ENCODE data around the gene ADAMTSL5. TPM values are rescaled to one million over a fixed set of nuclear protein-coding genes. Genes with fewer than 3 reads are reported as not detected.
"Not testable (repeated sequence)": the region's sequence is repeated elsewhere in the genome, so short reads cannot be mapped to it uniquely, and the experiment has no call there.

The ADAMTSL5 gene
- total and polyA plus RNA-seq, 9 of the 15 experiments (the other 6 are each of a cell fraction or from before 2014, with no cell fraction given): 1.0 to 11.6 (median 4.1) TPM

DNA sequence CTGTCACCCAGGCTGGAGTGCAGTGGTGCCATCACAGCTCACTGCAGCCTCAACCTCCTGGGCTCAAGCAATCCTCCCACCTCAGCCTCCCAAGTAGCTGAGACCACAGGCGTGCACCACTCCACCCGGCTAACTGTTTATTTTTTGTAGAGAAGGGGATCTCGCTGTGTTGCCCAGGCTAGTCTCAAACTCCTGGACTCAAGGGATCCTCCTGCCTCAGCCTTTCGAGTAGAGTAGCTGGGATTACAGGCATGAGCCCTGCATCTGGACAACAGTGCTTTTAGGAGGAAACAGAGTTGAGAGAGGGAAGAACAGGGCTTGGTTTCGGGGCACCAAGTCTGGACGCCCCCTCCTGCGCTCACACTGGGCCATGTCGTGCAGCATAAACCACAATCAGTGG lies 7.0 kb upstream of the ADAMTSL5 start:
- TF ChIP-seq ZNF121 (CRISPR knock-in tag; conservative IDR thresholded peaks at IDR 0.05) (peak; percentile 91), BCOR (IDR thresholded peaks at IDR 0.05) (peak; percentile 24; the same call in 1 of the 2 replicates)
- H3K79me2 ChIP-seq (ENCODE audit: control insufficient read depth, insufficient read depth, low read length); H3K9me3 ChIP-seq (replicated peaks; ENCODE audit: control insufficient read depth, insufficient read depth, low read depth, low read length); DNase-seq (ENCODE audit: extremely low read depth in 1 of 4, low spot score in 3 of 4); H3K36me3 ChIP-seq (ENCODE audit: control insufficient read depth, insufficient read depth, low read length); H4K20me1 ChIP-seq (replicated peaks; ENCODE audit: control insufficient read depth, insufficient read depth, low read length); H2AFZ ChIP-seq (ENCODE audit: low read depth, low read length); H3K4me2 ChIP-seq (ENCODE audit: insufficient read depth, low read length); BruUV-seq (replicated peaks); ATAC-seq; H3K27ac ChIP-seq (ENCODE audit: extremely low read depth, low read depth, low read length); in situ Hi-C loops (cut with MboI); H3K4me3 ChIP-seq; FAIRE-seq; intact Hi-C loops (cut with micrococcal nuclease); CTCF ChIA-PET (ENCODE audit: low intra/inter-chr PET ratio); H3K9me1 ChIP-seq (ENCODE audit: control insufficient read depth, insufficient read depth, low read length): not testable (repeated sequence)
- 45% methylated on average over 8 of the region's 8 CpGs for WGBS (ENCODE audit: insufficient coverage, low coverage, missing lambda C conversion rate)
- H3K27me3 ChIP-seq (ENCODE audit: control insufficient read depth in 2 of 2, insufficient read depth in 2 of 2, low read length in 2 of 2): peaks cover 7 to 14% of the 10 kb centered on the region in 2 experiments; a peak in 4 of 5 replicates
- POLR2A ChIA-PET: interaction anchor here (1.0 kb wide), 1 partner anchor 8 kb away, joined by 4 read pairs; no protein-coding TSS in a partner anchor
- H3K9ac ChIP-seq (ENCODE audit: insufficient read depth in 1 of 2, low read depth in 2 of 2, low read length in 2 of 2): peak overlapping the region in 1 of 2 experiments; percentile 52; a peak in 1 of 4 replicates
- peaks cover 3 to 38% of the 10 kb centered on the region in 2 experiments; a peak in 3 of 5 replicates for H3K4me1 ChIP-seq (replicated peaks in 1 of 2; ENCODE audit: control insufficient read depth in 2 of 2, insufficient read depth in 2 of 2, low read length in 2 of 2)

DNA sequence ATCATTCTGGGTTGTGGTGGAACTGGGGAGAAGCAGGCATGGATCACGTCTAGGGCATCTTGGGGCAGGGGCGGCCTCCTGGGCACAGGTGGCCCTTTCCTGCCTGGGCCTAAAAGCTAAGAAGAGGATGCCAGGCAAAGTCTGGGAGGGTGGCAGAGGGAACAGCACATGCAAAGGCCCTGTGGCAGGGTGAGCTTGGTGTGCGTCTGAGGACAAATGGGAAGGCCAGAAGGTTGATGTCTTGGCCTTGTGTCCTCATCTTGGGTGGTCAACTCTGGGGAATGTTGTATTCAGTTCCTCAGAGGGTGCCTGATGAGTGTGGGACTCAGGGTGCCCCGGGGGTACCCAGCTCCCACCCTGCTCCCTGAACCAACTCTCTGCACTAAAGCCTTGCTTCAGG lies 5.7 kb upstream of the ADAMTSL5 start:
- ChIA-PET CTCF (ENCODE audit: low intra/inter-chr PET ratio) (no interaction called here), POLR2A (interaction anchor here (0.6 to 1.1 kb wide), 2 partner anchors 9 to 74 kb away, joined by 4 read pairs; no protein-coding TSS in a partner anchor)
- 13% methylated on average over 4 of the region's 4 CpGs for WGBS (ENCODE audit: insufficient coverage, low coverage, missing lambda C conversion rate)
- H3K4me1 ChIP-seq (replicated peaks in 1 of 2; ENCODE audit: control insufficient read depth in 2 of 2, insufficient read depth in 2 of 2, low read length in 2 of 2): peaks cover 0 to 37% of the 10 kb centered on the region in 2 experiments; a peak in 3 of 5 replicates
- intact Hi-C loops (cut with micrococcal nuclease): no loop called here
- ATAC-seq (no peak), FAIRE-seq (no peak), DNase-seq (ENCODE audit: extremely low read depth in 1 of 4, low spot score in 3 of 4) (no peak)
- TF ChIP-seq TAF1 (IDR thresholded peaks at IDR 0.05; ENCODE audit: control insufficient read depth, extremely low read depth, insufficient read depth, low read length, severe bottlenecking) (no peak), RBM25 (IDR thresholded peaks at IDR 0.05; ENCODE audit: low read depth, low read length, severe bottlenecking) (peak; percentile 57), ZNF584 (CRISPR knock-in tag; IDR thresholded peaks at IDR 0.05; ENCODE audit: low read depth) (no peak), BCOR (IDR thresholded peaks at IDR 0.05) (0 out of 2 replicates have a peak, but pooled peaks have one; percentile 43)
- H2AFZ ChIP-seq (ENCODE audit: low read depth, low read length): no peak overlapping the region
- H3K9me1 ChIP-seq (ENCODE audit: control insufficient read depth, insufficient read depth, low read length): no peaks in the 10 kb centered on the region
- H3K27ac ChIP-seq (ENCODE audit: extremely low read depth, low read depth, low read length): no peak overlapping the region
- H3K79me2 ChIP-seq (ENCODE audit: control insufficient read depth, insufficient read depth, low read length): no peaks in the 10 kb centered on the region
- H3K9me3 ChIP-seq (replicated peaks; ENCODE audit: control insufficient read depth, insufficient read depth, low read depth, low read length): peaks cover 3% of the 10 kb centered on the region
- peaks cover 2 to 5% of the 10 kb centered on the region in 2 experiments; a peak in 2 of 5 replicates for H3K27me3 ChIP-seq (ENCODE audit: control insufficient read depth in 2 of 2, insufficient read depth in 2 of 2, low read length in 2 of 2)
- no TSS peak for BruUV-seq (replicated peaks)
- no peak overlapping the region for H3K4me3 ChIP-seq
- no peaks in the 10 kb centered on the region for H3K36me3 ChIP-seq (ENCODE audit: control insufficient read depth, insufficient read depth, low read length)
- H3K4me2 ChIP-seq (ENCODE audit: insufficient read depth, low read length): no peak overlapping the region
- peaks cover 3% of the 10 kb centered on the region for H4K20me1 ChIP-seq (replicated peaks; ENCODE audit: control insufficient read depth, insufficient read depth, low read length)
- in situ Hi-C loops (cut with MboI): no loop called here
- H3K9ac ChIP-seq (ENCODE audit: insufficient read depth in 1 of 2, low read depth in 2 of 2, low read length in 2 of 2): no peak overlapping the region
